Gastroesophageal sphincter (tissue), 3 donors: ENCODE results near the gene TK2.

Experiments
- CTCF ChIP-seq, 4 experiments: fragments of 200-600 bp in 2 of 4; fragments of 450-650 bp in 2 of 4; sonication (generic) in 1 of 4; IDR thresholded peaks; one replicate each; pipeline ENCODE4 v1.5.1; 2017 to 2019; ENCODE audit warnings: antibody characterized with exemption in 4 of 4, mild to moderate bottlenecking in 2 of 4, moderate library complexity in 2 of 4
- EP300 ChIP-seq: sonication (generic); formaldehyde crosslinking; IDR thresholded peaks from one replicate; pipeline ENCODE4 v1.6.1; 2017; ENCODE audit warnings: antibody characterized with exemption, mild to moderate bottlenecking
- POLR2A ChIP-seq, 2 donors: fragments of 450-650 bp; IDR thresholded peaks; one replicate each; pipeline ENCODE4 v1.6.1; 2017; ENCODE audit warnings: antibody characterized with exemption in 2 of 2, mild to moderate bottlenecking in 2 of 2, moderate library complexity in 1 of 2
- POLR2AphosphoS5 ChIP-seq: sonication (generic); formaldehyde crosslinking; IDR thresholded peaks from one replicate; pipeline ENCODE4 v1.6.1; 2017; ENCODE audit warnings: antibody characterized with exemption

- no peak for TF ChIP-seq CTCF (IDR thresholded peaks at IDR 0.05)
- no peak for TF ChIP-seq POLR2A (IDR thresholded peaks at IDR 0.05)
- TF ChIP-seq POLR2AphosphoS5 = no peak
- TF ChIP-seq EP300 = no peak
Measured at GRCh38 chr16:66525396-66526180, 24.3 kb downstream of the TK2 start.
